CD4-positive, alpha-beta T cell (primary cell): Measurements from ENCODE around the gene KCNG1. TPM values are rescaled to one million over a fixed set of nuclear protein-coding genes. Genes with fewer than 3 reads are reported as not detected.

ENCODE experiments used
- ATAC-seq: fragments of 200-7000 bp; cut with Tn5 transposase; one replicate; pipeline ENCODE4 v1.10.0; 2022; ENCODE audit warnings: mild to moderate bottlenecking; ENCODE audit not compliant: poor library complexity
- CTCF ChIA-PET: fragments of 350-600 bp; sonication (Branson Sonifier 250); formaldehyde crosslinking; loops from one replicate; lab custom pipeline; 2021; ENCODE audit warnings: antibody characterized with exemption, inconsistent platforms; lab: Charles Lee
- POLR2A ChIA-PET: fragments of 350-600 bp; sonication (Branson Sonifier 250); formaldehyde crosslinking; loops from one replicate; lab custom pipeline; 2021; ENCODE audit warnings: antibody characterized with exemption, inconsistent platforms; lab: Charles Lee
- DNase-seq, 14 experiments: peaks; one replicate each; pipeline ENCODE4 v3.0.0-alpha.2; 2013 to 2020; ENCODE audit warnings: mixed read lengths in 2 of 14
- H3K27ac ChIP-seq, 2 donors: one replicate each; pipeline versions ENCODE4 v1.5.1 to v1.7.0; 2013; ENCODE audit warnings: low read length in 2 of 2, low read depth in 1 of 2, mild to moderate bottlenecking in 1 of 2
- H3K27me3 ChIP-seq, 2 experiments: 1 replicate in 1 of 2; 2 replicates in 1 of 2; pipeline versions ENCODE4 v1.6.1 to v1.7.0; 2013; ENCODE audit warnings: low read length in 2 of 2, control low read depth in 1 of 2, mild to moderate bottlenecking in 1 of 2, moderate library complexity in 1 of 2; ENCODE audit not compliant: insufficient read depth in 2 of 2, control insufficient read depth in 1 of 2
- H3K36me3 ChIP-seq: one replicate; pipeline ENCODE4 v1.6.1; 2013; ENCODE audit warnings: low read length, control low read depth; ENCODE audit not compliant: insufficient read depth
- H3K4me1 ChIP-seq: one replicate; pipeline ENCODE4 v1.6.1; 2013; ENCODE audit warnings: low read length, control low read depth; ENCODE audit not compliant: insufficient read depth
- H3K4me3 ChIP-seq: one replicate; pipeline ENCODE4 v1.5.1; 2013; ENCODE audit warnings: mild to moderate bottlenecking, low read length, moderate library complexity
- H3K9me3 ChIP-seq, 2 experiments: 1 replicate in 1 of 2; 2 replicates in 1 of 2; pipeline versions ENCODE4 v1.6.1 to v1.7.0; 2013; ENCODE audit warnings: low read length in 2 of 2, mild to moderate bottlenecking in 2 of 2, control low read depth in 1 of 2, moderate library complexity in 1 of 2; ENCODE audit not compliant: control insufficient read depth in 1 of 2, insufficient read depth in 1 of 2
- H3K27ac Mint-ChIP-seq: one replicate; pipeline ENCODE4 v1.8.0; 2020; ENCODE audit warnings: mixed read lengths
- H3K27me3 Mint-ChIP-seq: one replicate; pipeline ENCODE4 v1.8.0; 2021; ENCODE audit warnings: mixed read lengths
- H3K36me3 Mint-ChIP-seq: one replicate; pipeline ENCODE4 v1.8.0; 2021; ENCODE audit warnings: low read depth, mixed read lengths
- H3K4me1 Mint-ChIP-seq: one replicate; pipeline ENCODE4 v1.8.0; 2021; ENCODE audit warnings: low read depth, mixed read lengths
- H3K4me3 Mint-ChIP-seq: one replicate; pipeline ENCODE4 v1.8.0; 2020; ENCODE audit warnings: mild to moderate bottlenecking, mixed read lengths
- H3K9me3 Mint-ChIP-seq: one replicate; pipeline ENCODE4 v1.8.0; 2020; ENCODE audit warnings: mixed read lengths
- intact Hi-C, 2 experiments: fragments of 100-400 bp; cut with DNase I in 1 of 2; cut with micrococcal nuclease in 1 of 2; formaldehyde crosslinking; loops; one replicate each; pipeline versions ENCODE4 v1.15.1 to v1.9.0; 2023 to 2025; cut with DNase I, micrococcal nuclease
- total RNA-seq, 174 experiments: library from RNA in 2 of 174; stranded (reverse) in 2 of 174; gene quantifications; one replicate each; pipeline ENCODE4 v1.2.3 and lab custom pipeline; 2021 to 2026
- TF ChIP-seq, protein P1 (sequence below): fragments of 200-600 bp; IDR thresholded peaks from one replicate; pipeline ENCODE4 v1.8.0; 2022; ENCODE audit warnings: antibody characterized with exemption, mild to moderate bottlenecking

The KCNG1 gene
- total RNA-seq, 2 experiments from 2014 or later = not detected

- ATAC-seq = no peak
- H3K27ac Mint-ChIP-seq = no peak overlapping the region
- CTCF ChIA-PET = no interaction called here
These were observed 42.7 kb upstream of the KCNG1 start for GRCh38 chr20:51065615-51066014.

DNA sequence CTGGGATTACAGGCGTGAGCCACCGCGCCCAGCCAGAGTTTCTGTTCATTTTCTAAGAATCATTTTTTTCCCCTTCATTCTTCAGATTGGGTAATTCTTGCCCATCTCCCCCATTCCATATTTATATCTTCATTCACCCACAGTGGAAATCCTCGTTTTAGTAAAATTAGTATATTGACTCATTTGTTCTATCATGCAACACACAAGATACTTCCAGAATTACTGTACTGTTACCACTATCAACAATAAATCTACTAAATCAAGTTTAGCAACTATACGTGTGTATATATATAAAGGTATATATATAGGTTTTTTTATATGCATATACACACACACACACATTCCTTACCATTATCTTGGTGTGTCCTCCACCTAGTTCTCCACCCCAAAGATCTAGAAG lies 41.2 kb upstream of the KCNG1 start:
- H3K36me3 ChIP-seq = no peaks in the 10 kb centered on the region
- H3K27ac ChIP-seq = no peak overlapping the region
- H3K4me3 ChIP-seq = no peak overlapping the region
- Mint-ChIP-seq H3K27me3 (peaks cover 38% of the 10 kb centered on the region), H3K36me3 (no peaks in the 10 kb centered on the region), H3K9me3 (no peaks in the 10 kb centered on the region), H3K27ac (no peak overlapping the region), H3K4me1 (no peaks in the 10 kb centered on the region), H3K4me3 (no peak overlapping the region)
- peaks cover 6 to 10% of the 10 kb centered on the region in 2 experiments for H3K27me3 ChIP-seq
- no peaks in the 10 kb centered on the region for H3K9me3 ChIP-seq
- ChIA-PET POLR2A (no interaction called here), CTCF (no interaction called here)
- intact Hi-C loops = no loop called here
- TF ChIP-seq, protein P1, sequence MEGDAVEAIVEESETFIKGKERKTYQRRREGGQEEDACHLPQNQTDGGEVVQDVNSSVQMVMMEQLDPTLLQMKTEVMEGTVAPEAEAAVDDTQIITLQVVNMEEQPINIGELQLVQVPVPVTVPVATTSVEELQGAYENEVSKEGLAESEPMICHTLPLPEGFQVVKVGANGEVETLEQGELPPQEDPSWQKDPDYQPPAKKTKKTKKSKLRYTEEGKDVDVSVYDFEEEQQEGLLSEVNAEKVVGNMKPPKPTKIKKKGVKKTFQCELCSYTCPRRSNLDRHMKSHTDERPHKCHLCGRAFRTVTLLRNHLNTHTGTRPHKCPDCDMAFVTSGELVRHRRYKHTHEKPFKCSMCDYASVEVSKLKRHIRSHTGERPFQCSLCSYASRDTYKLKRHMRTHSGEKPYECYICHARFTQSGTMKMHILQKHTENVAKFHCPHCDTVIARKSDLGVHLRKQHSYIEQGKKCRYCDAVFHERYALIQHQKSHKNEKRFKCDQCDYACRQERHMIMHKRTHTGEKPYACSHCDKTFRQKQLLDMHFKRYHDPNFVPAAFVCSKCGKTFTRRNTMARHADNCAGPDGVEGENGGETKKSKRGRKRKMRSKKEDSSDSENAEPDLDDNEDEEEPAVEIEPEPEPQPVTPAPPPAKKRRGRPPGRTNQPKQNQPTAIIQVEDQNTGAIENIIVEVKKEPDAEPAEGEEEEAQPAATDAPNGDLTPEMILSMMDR = no peak
- DNase-seq (no peak), ATAC-seq (no peak)
- peaks cover 3% of the 10 kb centered on the region for H3K4me1 ChIP-seq

More at GRCh38 chr20:51065615-51066014, 42.7 kb upstream of the KCNG1 start:
- H3K36me3 Mint-ChIP-seq = no peaks in the 10 kb centered on the region
- peaks cover 10% of the 10 kb centered on the region in 2 experiments for H3K27me3 ChIP-seq
- no peak for DNase-seq
- no peaks in the 10 kb centered on the region for H3K9me3 Mint-ChIP-seq
- H3K27ac ChIP-seq = no peak overlapping the region
- H3K4me1 ChIP-seq = no peaks in the 10 kb centered on the region
- TF ChIP-seq, protein P1 = no peak
- no peak overlapping the region for H3K4me3 Mint-ChIP-seq
- intact Hi-C loops = no loop called here
- POLR2A ChIA-PET = no interaction called here
- no peak overlapping the region for H3K4me3 ChIP-seq
- H3K27me3 Mint-ChIP-seq = peaks cover 41% of the 10 kb centered on the region
- H3K36me3 ChIP-seq = no peaks in the 10 kb centered on the region
- H3K9me3 ChIP-seq = no peaks in the 10 kb centered on the region
- H3K4me1 Mint-ChIP-seq = no peaks in the 10 kb centered on the region

DNA sequence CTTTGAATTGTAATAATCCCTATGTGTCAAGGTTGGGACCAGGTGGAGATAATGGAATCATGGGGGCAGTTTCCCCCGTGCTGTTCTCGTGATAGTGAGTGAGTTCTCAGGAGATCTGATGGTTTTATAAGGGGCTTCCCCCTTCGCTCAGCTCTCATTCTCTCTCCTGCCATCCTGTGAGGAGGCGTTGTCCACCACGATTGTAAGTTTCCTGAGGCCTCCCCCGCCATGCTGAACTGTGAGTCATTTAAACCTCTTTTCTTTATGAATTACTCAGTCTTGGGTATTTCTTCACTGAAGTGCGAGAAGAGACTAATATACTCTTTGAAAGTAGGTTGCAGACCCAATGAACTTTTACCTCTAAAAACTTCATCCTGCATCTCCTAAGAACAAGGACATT lies 39.2 kb upstream of the KCNG1 start:
- ATAC-seq (no peak), DNase-seq (no peak)
- H3K4me3 Mint-ChIP-seq = no peak overlapping the region
- H3K36me3 Mint-ChIP-seq = no peaks in the 10 kb centered on the region
- H3K27me3 Mint-ChIP-seq = peaks cover 30% of the 10 kb centered on the region
- no peak overlapping the region for H3K27ac ChIP-seq
- TF ChIP-seq, protein P1 = no peak
- no peaks in the 10 kb centered on the region for H3K9me3 Mint-ChIP-seq
- ChIA-PET POLR2A (no interaction called here), CTCF (no interaction called here)
- no peaks in the 10 kb centered on the region for H3K36me3 ChIP-seq
- H3K4me1 ChIP-seq = peaks cover 3% of the 10 kb centered on the region
- no peaks in the 10 kb centered on the region for H3K9me3 ChIP-seq
- no peak overlapping the region for H3K27ac Mint-ChIP-seq
- intact Hi-C loops = no loop called here
- peaks cover 4 to 6% of the 10 kb centered on the region in 2 experiments for H3K27me3 ChIP-seq
- no peaks in the 10 kb centered on the region for H3K4me1 Mint-ChIP-seq
- H3K4me3 ChIP-seq = no peak overlapping the region
